Vagina (tissue), 2 donors: ENCODE measurements around the gene ABCD3.

Source experiments
- POLR2A ChIP-seq, 2 donors: fragments of 450-650 bp; IDR thresholded peaks; one replicate each; pipeline ENCODE4 v1.6.1; 2017; ENCODE audit warnings: antibody characterized with exemption in 2 of 2, mild to moderate bottlenecking in 2 of 2, moderate library complexity in 2 of 2
- POLR2AphosphoS5 ChIP-seq, 2 donors: sonication (generic); formaldehyde crosslinking; IDR thresholded peaks; one replicate each; pipeline ENCODE4 v1.9.0; 2017; ENCODE audit warnings: antibody characterized with exemption in 2 of 2, mild to moderate bottlenecking in 2 of 2, low read depth in 1 of 2; ENCODE audit not compliant: insufficient read depth in 1 of 2
- TF ChIP-seq, protein P1 (sequence below), 3 experiments: fragments of 450-650 bp in 2 of 3; fragments of 200-600 bp in 1 of 3; sonication (generic) in 1 of 3; IDR thresholded peaks; one replicate each; pipeline ENCODE4 v1.5.1; 2017 to 2019; ENCODE audit warnings: antibody characterized with exemption in 3 of 3, mild to moderate bottlenecking in 2 of 3, moderate library complexity in 2 of 3

DNA sequence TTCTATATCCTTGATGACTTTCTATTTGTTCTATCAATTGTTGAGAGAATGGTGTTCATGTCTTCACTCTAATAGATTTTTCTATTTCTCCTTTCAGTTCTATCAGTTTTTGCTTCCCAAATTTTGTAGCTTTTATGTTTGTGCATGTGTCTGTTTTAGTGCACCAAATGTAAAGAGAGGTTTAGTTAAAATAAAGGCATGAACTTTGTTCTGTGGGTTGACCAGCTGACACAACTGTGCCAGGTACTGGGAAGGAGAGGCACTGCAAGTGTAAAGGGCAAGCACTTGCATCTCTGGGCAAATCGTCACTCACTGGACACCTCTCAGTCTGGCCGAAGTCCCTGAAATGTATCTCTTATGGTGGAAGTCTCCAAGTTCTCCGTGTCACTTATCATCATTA is 38.6 kb upstream of the ABCD3 start:
- TF ChIP-seq, protein P1, sequence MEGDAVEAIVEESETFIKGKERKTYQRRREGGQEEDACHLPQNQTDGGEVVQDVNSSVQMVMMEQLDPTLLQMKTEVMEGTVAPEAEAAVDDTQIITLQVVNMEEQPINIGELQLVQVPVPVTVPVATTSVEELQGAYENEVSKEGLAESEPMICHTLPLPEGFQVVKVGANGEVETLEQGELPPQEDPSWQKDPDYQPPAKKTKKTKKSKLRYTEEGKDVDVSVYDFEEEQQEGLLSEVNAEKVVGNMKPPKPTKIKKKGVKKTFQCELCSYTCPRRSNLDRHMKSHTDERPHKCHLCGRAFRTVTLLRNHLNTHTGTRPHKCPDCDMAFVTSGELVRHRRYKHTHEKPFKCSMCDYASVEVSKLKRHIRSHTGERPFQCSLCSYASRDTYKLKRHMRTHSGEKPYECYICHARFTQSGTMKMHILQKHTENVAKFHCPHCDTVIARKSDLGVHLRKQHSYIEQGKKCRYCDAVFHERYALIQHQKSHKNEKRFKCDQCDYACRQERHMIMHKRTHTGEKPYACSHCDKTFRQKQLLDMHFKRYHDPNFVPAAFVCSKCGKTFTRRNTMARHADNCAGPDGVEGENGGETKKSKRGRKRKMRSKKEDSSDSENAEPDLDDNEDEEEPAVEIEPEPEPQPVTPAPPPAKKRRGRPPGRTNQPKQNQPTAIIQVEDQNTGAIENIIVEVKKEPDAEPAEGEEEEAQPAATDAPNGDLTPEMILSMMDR (IDR thresholded peaks at IDR 0.05) = no peak
- TF ChIP-seq POLR2A (IDR thresholded peaks at IDR 0.05) = no peak
- no peak for TF ChIP-seq POLR2AphosphoS5 (IDR thresholded peaks at IDR 0.05; ENCODE audit: insufficient read depth in 1 of 2, low read depth in 1 of 2)
